HG02763 (cell line): ENCODE data around the gene PPHLN1.
A peak's percentile ranks its signal among the peaks of the same experiment; 100 is the strongest.
"Not testable (repeated sequence)": the region's sequence is repeated elsewhere in the genome, so short reads cannot be mapped to it uniquely, and the experiment has no call there.

ENCODE experiments used
- ATAC-seq: cut with Tn5 transposase; IDR thresholded peaks from one replicate; pipeline ENCODE4 v1.9.1; 2021; ENCODE audit warnings: mild to moderate bottlenecking, moderate library complexity; ENCODE audit not compliant: unreplicated experiment

Gene PPHLN1

GRCh38 chr12:42365486-42365885 is 39.5 kb downstream of the PPHLN1 start:
- ATAC-seq = no peak

- ATAC-seq = no peak
These were observed 44.0 kb downstream of the PPHLN1 start for GRCh38 chr12:42370013-42370412.

GRCh38 chr12:42372154-42372791 is 46.3 kb downstream of the PPHLN1 start:
- ATAC-seq = peak; percentile 85

DNA sequence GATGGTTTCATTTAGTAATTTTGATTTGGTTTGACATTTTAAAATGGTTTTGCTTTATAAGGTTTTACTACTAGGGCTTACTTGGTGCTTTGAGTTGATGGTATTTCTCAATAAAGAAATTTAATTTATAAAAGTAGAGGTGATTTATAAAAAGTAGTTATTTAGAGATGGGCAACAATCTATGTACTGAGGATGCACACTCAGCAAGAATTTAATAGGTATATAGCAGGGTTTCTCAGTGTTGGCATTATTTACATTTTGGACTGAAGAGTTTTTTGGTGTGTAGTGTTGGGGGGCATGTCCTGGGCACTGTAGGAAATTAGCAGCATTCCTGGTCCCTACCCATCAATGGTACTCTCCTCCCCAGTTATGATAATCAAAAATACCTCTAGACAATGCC is 47.7 kb downstream of the PPHLN1 start:
- no peak for ATAC-seq

- ATAC-seq = no peak
These were observed 54.8 kb downstream of the PPHLN1 start for GRCh38 chr12:42380733-42381132.

DNA sequence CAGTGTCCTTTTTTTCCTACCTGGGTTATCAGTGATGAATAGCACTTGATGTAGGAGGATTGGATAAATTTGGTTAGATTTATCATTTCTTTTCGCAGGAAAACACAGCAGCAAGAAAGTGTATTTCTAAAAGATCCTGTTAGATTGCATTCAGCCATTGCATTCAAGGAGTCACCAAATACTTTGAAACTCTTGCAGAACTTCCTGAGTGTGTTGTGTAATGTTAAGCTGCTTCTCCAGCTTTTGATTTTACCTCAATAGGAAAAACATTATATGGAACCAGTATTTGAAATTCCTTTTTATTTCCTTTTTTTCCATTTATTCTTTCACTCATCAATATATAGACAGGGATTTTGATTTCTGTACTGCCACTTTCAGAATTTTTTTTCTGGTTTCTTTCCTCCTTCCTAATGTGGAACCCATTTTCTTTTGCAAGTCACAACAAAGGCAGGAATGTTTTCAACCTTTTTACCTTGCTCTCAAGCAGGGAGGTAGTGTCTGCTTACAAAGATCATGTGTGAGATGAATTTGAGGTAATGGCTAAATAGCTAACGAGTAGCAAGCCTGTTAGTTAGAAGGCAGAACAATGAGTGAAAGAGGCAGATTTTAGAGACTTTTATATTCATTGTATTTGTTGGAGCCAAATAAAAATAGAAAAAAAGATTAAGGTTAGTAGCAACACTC is 56.2 kb downstream of the PPHLN1 start:
- no peak for ATAC-seq

GRCh38 chr12:42385326-42385841 is 59.4 kb downstream of the PPHLN1 start:
- ATAC-seq = no peak

- no peak for ATAC-seq
These were observed 60.3 kb downstream of the PPHLN1 start for GRCh38 chr12:42386308-42386707.

DNA sequence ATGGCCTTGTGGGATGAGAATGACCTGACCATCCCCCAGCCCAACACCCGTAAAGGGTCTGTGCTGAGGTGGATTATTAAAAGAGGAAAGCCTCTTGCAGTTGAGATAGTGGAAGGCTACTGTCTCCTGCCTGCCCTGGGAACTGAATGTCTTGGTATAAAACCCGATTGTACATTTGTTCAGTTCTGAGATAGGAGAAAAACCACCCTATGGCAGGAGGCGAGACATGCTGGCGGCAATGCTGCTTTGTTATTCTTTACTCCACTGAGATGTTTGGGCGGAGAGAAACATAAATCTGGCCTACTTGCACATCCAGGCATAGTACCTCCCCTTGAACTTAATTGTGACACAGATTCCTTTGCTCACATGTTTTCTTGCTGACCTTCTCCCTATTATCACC is 62.1 kb downstream of the PPHLN1 start:
- not testable (repeated sequence) for ATAC-seq

DNA sequence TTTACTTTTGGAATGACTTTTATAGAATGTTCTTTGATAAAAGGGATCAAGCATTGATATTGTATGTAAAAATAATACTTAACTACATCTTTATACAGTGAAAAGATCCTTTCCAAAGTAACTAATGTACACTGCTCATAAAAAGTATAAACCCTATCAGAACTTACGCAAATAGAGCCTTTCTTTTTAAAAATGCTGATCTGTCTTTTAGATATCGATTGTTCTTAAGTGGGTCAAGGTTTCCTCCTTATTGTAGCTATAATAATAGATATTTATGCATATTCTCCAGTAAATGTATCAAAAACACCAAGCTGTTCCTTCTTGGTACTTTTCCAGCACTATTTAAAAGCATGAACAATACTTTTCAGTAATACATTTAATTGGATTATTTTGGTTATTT is 68.5 kb downstream of the PPHLN1 start:
- no peak for ATAC-seq

DNA sequence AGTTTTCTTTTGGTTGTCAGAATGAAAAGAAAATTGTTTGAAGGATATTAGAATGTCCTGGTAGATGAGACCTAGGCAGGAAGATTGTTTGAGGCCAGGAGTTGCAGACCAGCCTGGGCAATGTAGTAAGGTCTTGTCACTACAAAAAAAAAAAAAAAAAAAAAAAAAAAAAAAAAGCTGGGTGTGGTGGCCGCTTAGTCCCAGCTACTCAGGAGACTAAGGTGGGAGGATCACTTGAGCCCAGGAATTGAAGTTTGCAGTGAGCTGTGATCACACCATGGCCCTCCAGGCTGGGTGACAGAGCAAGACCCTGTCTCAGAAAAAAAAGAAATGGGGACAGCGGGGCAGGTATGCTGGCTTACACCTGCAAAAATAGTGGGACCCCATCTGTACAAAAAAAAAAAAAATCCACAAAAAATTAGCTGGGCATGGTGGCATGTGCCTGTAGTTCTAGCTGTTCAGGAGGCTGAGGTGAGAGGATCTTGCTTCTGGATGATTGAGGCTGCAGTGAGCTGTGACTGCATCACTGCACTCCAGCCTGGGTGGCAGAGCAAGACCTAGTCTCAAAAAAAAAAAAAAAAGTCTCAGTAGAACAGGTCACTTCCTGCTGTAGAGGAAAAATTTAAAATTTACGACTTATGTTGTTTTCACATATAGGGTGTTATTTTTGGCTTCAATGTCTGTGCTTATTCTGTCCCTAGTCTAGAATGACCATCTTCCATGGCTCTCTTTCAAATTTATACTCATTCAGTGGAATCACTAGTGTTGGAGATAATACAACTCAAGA is 70.7 kb downstream of the PPHLN1 start:
- no peak for ATAC-seq

DNA sequence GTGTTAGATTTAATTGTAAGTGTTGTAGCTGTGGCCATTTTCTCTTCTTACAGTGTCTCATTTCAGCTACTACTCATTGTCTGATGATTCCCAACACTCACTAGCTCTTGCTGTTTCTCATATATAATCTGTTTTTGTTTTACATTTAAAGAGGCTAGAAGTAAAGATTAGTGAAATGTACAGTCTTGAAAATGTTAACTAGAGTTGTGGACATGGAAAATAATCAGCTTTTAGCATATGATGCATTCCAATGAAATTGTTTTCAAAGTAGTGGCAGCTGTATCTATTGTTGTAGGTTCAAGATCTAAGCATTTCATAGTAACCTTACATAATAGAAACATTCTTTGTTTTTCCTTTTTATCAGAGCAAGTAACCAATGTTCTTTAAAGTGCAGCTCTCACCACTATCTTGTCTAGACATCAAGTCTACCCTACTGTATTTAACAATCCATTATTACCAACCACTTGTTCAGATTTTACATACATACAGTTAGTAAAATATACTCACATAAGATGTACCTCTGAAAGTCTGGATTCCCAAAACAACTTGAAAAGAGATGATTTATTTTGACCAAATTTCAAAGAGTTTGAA is 76.9 kb downstream of the PPHLN1 start:
- no peak for ATAC-seq

DNA sequence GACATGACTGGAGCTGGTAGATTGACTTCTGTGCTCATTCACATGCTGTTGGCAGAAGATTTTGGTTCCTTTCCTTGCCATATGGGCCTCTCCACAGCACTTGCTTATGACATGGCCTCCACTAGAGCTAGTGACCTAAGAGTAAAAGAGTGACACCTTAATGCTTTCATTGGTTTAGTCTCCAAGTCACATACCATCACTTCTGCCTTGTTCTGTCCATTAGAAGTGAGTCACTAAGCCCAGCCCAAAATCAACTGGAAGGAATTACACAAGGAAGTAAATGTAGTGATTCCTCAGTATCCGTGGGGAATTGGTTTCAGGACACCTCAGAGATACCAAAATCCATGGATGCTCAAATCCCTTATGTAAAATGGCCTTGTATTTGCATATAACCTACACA is 81.3 kb downstream of the PPHLN1 start:
- no peak for ATAC-seq

DNA sequence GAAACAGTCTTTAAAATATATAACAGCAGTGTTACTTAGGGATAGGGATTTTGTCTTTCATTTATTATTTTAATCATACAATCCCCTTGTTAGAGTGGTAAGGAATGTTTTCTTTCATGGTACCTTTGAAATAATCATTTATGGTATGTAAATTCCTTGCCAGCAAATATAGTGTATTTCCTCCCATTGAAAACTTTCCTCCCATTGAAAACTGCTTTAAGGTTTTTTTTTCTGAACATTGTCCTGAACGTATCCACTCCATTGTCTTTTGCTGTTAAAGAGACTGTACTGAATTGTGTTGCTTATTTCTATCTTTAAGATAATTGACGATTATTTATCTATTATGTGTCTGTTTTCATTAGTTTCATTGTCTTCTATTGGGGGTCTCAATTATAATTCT is 83.5 kb downstream of the PPHLN1 start:
- no peak for ATAC-seq

GRCh38 chr12:42410340-42410739 is 84.4 kb downstream of the PPHLN1 start:
- no peak for ATAC-seq

DNA sequence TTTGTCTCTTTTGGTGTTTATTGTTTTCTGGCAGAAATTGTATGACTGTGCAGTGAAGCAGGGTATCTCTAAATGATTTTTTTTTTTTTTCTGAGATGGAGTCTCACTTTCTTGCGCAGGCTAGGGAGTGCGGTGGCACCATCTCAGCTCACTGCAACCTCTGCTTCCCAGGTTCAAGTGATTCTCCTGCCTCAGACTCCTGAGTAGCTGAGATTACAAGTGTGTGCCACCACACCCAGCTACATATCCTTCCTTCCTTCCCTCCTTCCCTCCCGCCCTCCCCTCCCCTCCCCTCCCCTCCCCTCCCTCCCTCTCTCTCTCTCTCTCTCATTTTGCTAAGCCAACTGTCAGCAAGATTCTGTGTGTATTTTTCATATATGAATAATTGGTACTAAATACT is 94.4 kb downstream of the PPHLN1 start:
- ATAC-seq = no peak

GRCh38 chr12:42421844-42422779 is 96.1 kb downstream of the PPHLN1 start:
- ATAC-seq = peak; percentile 83

- no peak for ATAC-seq
These were observed 96.8 kb downstream of the PPHLN1 start for GRCh38 chr12:42422785-42423184.

DNA sequence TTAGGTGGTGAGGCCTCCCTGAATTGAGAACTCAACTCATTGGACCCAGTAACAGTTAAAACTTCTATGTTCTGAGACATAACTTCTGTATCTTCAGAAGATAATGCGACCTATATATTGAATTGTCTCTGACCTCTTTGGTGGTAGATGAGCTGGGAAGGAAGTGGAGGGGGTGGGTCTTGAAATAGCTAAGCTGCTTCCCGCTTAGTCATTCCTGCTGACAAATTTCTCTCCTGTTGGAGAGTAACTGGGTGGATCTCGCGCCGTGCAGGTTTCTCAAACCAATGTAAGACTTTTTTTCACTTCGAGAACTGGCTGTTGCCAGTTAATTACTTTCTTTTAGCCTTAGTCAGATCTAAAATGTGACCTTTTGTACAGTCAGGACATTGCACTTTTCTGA is 100.8 kb downstream of the PPHLN1 start:
- no peak for ATAC-seq

GRCh38 chr12:42428850-42429249 is 102.9 kb downstream of the PPHLN1 start:
- no peak for ATAC-seq
